Ishikawa (cell line): ENCODE data around the gene PLEKHG4.

Experiments
- CEBPB ChIP-seq: IDR thresholded peaks from 2 replicates; pipeline ENCODE4 v1.6.1; 2012
- CREB1 ChIP-seq: IDR thresholded peaks from 2 replicates; pipeline ENCODE4 v1.6.1; 2012; ENCODE audit warnings: low read depth
- EGR1 ChIP-seq: IDR thresholded peaks from 2 replicates; pipeline ENCODE4 v1.6.1; 2012
- EP300 ChIP-seq: IDR thresholded peaks from 2 replicates; pipeline ENCODE4 v1.6.1; 2012; ENCODE audit warnings: borderline replicate concordance
- FOXM1 ChIP-seq: IDR thresholded peaks from 2 replicates; pipeline ENCODE4 v1.6.1; 2012; ENCODE audit warnings: low read depth, borderline replicate concordance
- NFIC ChIP-seq: IDR thresholded peaks from 2 replicates; pipeline ENCODE4 v1.6.1; 2012
- RAD21 ChIP-seq: IDR thresholded peaks from 2 replicates; pipeline ENCODE4 v1.6.1; 2012; ENCODE audit warnings: low read depth
- TAF1 ChIP-seq: IDR thresholded peaks from 2 replicates; pipeline ENCODE4 v1.6.1; 2012; ENCODE audit warnings: low read depth, mild to moderate bottlenecking
- TCF12 ChIP-seq: IDR thresholded peaks from 2 replicates; pipeline ENCODE4 v1.6.1; 2012; ENCODE audit warnings: low read depth
- TEAD4 ChIP-seq: IDR thresholded peaks from 2 replicates; pipeline ENCODE4 v1.6.1; 2012
- USF1 ChIP-seq: IDR thresholded peaks from 2 replicates; pipeline ENCODE4 v1.6.1; 2012
- YY1 ChIP-seq: IDR thresholded peaks from 2 replicates; pipeline ENCODE4 v1.6.1; 2012; ENCODE audit warnings: low read depth
- ZBTB7A ChIP-seq: IDR thresholded peaks from 2 replicates; pipeline ENCODE4 v1.6.1; 2012; ENCODE audit warnings: low read depth
- TF ChIP-seq, protein P1 (sequence below): IDR thresholded peaks from 2 replicates; pipeline ENCODE4 v1.6.1; 2012
- TF ChIP-seq, protein P2 (sequence below): IDR thresholded peaks from 2 replicates; pipeline ENCODE4 v1.6.1; 2012; ENCODE audit warnings: low read depth, mild to moderate bottlenecking

PLEKHG4 gene

GRCh38 chr16:67264866-67265265, 14.5 kb upstream of the PLEKHG4 start:
- TF ChIP-seq TEAD4 (no peak), YY1 (no peak), EP300 (no peak), TCF12 (no peak), CREB1 (no peak), NFIC (no peak), TAF1 (no peak), RAD21 (no peak), USF1 (no peak), CEBPB (no peak), ZBTB7A (no peak), EGR1 (no peak), FOXM1 (no peak)
- TF ChIP-seq, protein P1, sequence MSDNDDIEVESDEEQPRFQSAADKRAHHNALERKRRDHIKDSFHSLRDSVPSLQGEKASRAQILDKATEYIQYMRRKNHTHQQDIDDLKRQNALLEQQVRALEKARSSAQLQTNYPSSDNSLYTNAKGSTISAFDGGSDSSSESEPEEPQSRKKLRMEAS = no peak
- TF ChIP-seq, protein P2, sequence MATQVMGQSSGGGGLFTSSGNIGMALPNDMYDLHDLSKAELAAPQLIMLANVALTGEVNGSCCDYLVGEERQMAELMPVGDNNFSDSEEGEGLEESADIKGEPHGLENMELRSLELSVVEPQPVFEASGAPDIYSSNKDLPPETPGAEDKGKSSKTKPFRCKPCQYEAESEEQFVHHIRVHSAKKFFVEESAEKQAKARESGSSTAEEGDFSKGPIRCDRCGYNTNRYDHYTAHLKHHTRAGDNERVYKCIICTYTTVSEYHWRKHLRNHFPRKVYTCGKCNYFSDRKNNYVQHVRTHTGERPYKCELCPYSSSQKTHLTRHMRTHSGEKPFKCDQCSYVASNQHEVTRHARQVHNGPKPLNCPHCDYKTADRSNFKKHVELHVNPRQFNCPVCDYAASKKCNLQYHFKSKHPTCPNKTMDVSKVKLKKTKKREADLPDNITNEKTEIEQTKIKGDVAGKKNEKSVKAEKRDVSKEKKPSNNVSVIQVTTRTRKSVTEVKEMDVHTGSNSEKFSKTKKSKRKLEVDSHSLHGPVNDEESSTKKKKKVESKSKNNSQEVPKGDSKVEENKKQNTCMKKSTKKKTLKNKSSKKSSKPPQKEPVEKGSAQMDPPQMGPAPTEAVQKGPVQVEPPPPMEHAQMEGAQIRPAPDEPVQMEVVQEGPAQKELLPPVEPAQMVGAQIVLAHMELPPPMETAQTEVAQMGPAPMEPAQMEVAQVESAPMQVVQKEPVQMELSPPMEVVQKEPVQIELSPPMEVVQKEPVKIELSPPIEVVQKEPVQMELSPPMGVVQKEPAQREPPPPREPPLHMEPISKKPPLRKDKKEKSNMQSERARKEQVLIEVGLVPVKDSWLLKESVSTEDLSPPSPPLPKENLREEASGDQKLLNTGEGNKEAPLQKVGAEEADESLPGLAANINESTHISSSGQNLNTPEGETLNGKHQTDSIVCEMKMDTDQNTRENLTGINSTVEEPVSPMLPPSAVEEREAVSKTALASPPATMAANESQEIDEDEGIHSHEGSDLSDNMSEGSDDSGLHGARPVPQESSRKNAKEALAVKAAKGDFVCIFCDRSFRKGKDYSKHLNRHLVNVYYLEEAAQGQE = no peak

DNA sequence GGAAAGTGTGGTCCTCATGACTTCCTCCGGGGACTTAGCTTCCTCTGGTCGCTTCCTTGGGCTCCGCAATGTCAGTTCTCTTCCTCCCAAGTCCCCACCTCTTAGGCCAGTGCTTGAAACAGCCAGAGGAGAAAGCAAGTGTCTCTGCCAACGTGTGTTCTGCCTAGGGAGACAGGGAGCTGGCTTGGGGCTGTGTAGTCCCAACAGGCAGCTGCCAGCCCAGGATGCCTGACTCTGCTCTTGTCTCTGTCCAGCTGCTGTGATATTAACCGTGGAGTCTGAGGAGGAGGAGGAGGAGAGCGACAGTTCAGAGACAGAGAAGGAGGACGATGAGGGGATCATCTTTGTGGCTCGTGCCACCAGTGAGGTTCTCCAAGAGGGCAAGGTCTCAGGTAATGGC, 13.5 kb upstream of the PLEKHG4 start:
- no peak for TF ChIP-seq TAF1
- no peak for TF ChIP-seq TEAD4

DNA sequence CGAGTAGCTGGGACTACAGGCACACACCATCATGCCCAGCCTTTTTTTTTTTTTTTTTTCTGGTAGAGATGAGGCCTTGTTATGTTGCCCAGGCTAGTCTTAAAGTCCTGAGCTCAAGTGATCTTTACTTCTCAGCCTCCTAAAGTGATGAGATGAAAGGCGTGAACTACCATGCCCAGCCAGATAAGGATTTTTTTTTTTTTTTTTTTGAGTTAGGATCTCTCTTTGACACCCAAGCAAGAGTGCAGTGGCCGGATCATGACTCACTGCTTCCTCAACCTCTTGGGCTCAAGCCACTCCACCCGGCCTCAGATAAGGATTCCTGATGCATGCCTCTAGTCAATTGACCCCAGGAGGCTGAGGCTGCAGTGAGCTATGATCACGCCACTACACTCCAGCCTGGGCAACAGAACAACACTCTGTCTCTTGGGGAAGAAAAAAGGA, 11.2 kb upstream of the PLEKHG4 start:
- TF ChIP-seq NFIC (no peak), EP300 (no peak), ZBTB7A (no peak), USF1 (no peak), CREB1 (no peak), CEBPB (no peak), RAD21 (no peak), FOXM1 (no peak), TAF1 (no peak)

GRCh38 chr16:67269766-67270165, 9.6 kb upstream of the PLEKHG4 start:
- TF ChIP-seq FOXM1 (no peak), YY1 (no peak), CEBPB (no peak), TCF12 (no peak), CREB1 (no peak), EP300 (no peak), TEAD4 (no peak), EGR1 (no peak), NFIC (no peak), USF1 (no peak), RAD21 (no peak)
- TF ChIP-seq, protein P1 = no peak
- TF ChIP-seq, protein P2 = no peak

DNA sequence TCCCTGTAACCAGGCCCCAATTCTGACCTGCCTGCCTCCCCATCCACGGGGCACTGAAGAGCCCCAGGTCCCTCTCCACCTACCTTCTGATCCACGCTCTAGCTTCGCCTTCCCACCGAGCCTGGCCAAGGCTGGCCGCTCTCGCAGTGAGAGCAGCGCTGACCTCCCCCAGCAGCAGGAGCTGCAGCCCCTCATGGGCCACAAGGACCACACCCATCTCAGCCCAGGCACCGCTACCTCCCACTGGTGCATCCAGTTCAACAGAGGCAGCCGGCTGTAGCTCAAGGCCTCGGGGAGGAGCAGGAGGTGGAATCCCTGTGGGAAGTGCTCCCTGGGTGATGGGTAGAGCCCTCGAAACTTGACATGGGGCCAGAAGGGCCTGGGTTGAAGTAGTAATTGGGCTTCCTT, 8.4 kb upstream of the PLEKHG4 start:
- TF ChIP-seq CREB1 (no peak), FOXM1 (no peak), EP300 (no peak), EGR1 (no peak), TAF1 (no peak), CEBPB (no peak), ZBTB7A (no peak), NFIC (no peak), TEAD4 (no peak), TCF12 (no peak), RAD21 (no peak), USF1 (no peak), YY1 (no peak)
- TF ChIP-seq, protein P2 = no peak
- TF ChIP-seq, protein P1 = no peak
